GM13976 (cell line): ENCODE measurements around the gene PDGFRB.

Experiments
- DNase-seq: peaks from one replicate; pipeline ENCODE4 v3.0.0; 2012; ENCODE audit warnings: low spot score
- CTCF ChIP-seq: IDR thresholded peaks from 2 replicates; pipeline ENCODE4 v1.5.1; 2012; ENCODE audit warnings: borderline replicate concordance, mild to moderate bottlenecking; ENCODE audit not compliant: insufficient read depth; ENCODE audit errors: extremely low read depth, missing control alignments, control extremely low read depth
- in situ Hi-C: fragments of 300-500 bp; cut with MboI; formaldehyde crosslinking; loops from one replicate; pipeline ENCODE4 v1.12.0; 2022; ENCODE audit warnings: low sequenced_read_pairs, mixed read lengths, inconsistent platforms; ENCODE audit not compliant: unreplicated experiment

Gene PDGFRB

GRCh38 chr5:150139334-150139733 is 16.3 kb downstream of the PDGFRB start:
- TF ChIP-seq CTCF: no peak
- no peak for DNase-seq
- in situ Hi-C loops: no loop called here

GRCh38 chr5:150138551-150139265 is 16.9 kb downstream of the PDGFRB start:
- no peak for DNase-seq
- in situ Hi-C loops: no loop called here
- no peak for TF ChIP-seq CTCF

DNA sequence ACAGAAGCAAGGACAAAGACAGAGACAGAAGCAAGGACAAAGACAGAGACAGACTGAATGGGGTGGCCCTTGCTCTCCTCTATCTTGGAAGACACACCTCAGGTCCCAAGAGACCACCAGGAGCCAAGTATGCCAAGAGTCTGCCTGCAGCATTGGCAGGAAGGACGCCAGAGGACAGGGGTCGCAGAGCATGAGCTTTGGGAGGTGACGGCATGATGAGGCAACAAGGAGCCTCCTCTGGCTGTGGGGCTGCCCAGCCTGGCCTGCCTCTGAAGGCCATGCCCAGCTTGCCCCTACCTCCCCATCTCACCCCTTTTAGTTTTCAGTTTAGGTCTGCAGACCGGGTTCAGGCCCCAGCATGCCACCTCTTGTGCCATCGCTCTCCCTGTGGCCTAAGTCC is 17.6 kb downstream of the PDGFRB start:
- DNase-seq: no peak
- in situ Hi-C loops: no loop called here
- TF ChIP-seq CTCF: no peak

- in situ Hi-C loops: no loop called here
- no peak for TF ChIP-seq CTCF
- DNase-seq: no peak
Measured at GRCh38 chr5:150137168-150137957, 18.3 kb downstream of the PDGFRB start.

DNA sequence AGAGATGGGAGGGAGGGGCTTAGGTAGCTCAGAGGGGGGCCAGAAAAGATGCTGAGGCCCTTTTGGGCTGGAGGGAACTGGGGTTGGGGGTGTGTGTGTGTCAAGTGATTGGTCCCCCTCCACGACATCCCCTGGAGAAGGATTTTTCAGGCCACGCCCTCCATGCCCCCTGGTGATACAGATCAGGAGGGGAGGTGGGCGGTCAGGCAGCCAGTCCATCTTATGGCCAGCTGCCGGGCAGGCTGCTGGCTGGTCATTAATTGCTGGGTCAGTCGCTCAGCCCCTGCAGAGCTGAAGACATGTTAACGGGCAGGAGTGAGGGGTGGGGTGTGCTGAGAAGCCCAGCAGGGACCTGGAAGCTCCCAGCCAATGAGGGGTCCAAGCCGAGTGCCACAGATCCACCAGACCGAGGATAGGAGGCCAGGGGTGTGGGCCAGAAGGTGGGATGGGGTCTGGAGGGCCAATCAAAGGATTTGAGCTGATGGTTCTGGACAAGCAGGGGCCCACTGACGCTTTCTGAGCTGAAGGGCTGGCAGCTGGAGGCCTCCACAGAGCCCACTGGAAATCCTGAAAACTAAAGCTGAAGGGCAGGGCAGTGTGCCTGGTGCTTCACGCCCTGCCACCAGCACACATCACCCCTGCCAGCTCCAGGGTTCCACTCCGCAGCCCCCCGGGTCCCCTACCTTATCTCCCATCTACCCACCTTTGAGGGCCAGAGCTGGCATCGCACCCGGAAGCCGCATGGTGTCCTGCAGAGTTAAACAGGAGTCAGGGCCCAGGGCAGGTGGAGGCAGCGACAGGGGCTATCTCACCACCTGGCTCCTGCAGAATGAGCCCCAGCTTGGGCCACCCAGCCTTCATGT is 19.1 kb downstream of the PDGFRB start:
- DNase-seq: no peak
- no peak for TF ChIP-seq CTCF
- in situ Hi-C loops: no loop called here

- no peak for TF ChIP-seq CTCF
- in situ Hi-C loops: no loop called here
- DNase-seq: no peak
Measured at GRCh38 chr5:150135557-150136304, 19.9 kb downstream of the PDGFRB start.
